Thyroid gland (tissue), 4 donors: ENCODE results near the gene GLI1.

Experiments used
- POLR2A ChIP-seq, 2 donors: fragments of 450-650 bp; IDR thresholded peaks; one replicate each; pipeline ENCODE4 v1.6.1; 2017; ENCODE audit warnings: antibody characterized with exemption in 2 of 2, mild to moderate bottlenecking in 2 of 2, moderate library complexity in 1 of 2
- TF ChIP-seq, protein P1 (sequence below), 6 experiments: fragments of 200-600 bp in 3 of 6; fragments of 450-650 bp in 3 of 6; sonication (generic) in 3 of 6; IDR thresholded peaks; one replicate each; pipeline ENCODE4 v1.5.1; 2016 to 2019; ENCODE audit warnings: antibody characterized with exemption in 6 of 6, mild to moderate bottlenecking in 2 of 6, inconsistent platforms in 1 of 6, moderate library complexity in 1 of 6

DNA sequence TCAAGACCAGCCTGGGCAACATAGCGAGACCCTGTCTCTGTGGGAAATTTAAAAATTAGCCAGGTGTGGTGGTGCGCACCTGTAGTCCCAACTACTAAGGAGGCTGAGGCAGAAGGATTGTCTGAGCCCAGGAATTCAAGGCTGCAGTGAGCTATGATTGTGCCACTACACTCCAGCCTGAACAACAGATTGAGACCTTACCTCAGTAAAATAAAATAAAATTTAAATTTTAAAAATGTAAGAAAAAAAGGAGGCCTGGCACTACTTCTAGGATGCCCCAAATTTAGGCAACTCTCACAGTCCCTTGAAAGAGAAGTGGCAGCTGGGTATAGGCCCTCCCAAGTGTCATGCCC, 5.4 kb upstream of the GLI1 start:
- TF ChIP-seq, protein P1, sequence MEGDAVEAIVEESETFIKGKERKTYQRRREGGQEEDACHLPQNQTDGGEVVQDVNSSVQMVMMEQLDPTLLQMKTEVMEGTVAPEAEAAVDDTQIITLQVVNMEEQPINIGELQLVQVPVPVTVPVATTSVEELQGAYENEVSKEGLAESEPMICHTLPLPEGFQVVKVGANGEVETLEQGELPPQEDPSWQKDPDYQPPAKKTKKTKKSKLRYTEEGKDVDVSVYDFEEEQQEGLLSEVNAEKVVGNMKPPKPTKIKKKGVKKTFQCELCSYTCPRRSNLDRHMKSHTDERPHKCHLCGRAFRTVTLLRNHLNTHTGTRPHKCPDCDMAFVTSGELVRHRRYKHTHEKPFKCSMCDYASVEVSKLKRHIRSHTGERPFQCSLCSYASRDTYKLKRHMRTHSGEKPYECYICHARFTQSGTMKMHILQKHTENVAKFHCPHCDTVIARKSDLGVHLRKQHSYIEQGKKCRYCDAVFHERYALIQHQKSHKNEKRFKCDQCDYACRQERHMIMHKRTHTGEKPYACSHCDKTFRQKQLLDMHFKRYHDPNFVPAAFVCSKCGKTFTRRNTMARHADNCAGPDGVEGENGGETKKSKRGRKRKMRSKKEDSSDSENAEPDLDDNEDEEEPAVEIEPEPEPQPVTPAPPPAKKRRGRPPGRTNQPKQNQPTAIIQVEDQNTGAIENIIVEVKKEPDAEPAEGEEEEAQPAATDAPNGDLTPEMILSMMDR (IDR thresholded peaks at IDR 0.05) = no peak
- no peak for TF ChIP-seq POLR2A (IDR thresholded peaks at IDR 0.05)
